Measurements from ENCODE around the gene SGMS1.

The SGMS1 gene

DNA sequence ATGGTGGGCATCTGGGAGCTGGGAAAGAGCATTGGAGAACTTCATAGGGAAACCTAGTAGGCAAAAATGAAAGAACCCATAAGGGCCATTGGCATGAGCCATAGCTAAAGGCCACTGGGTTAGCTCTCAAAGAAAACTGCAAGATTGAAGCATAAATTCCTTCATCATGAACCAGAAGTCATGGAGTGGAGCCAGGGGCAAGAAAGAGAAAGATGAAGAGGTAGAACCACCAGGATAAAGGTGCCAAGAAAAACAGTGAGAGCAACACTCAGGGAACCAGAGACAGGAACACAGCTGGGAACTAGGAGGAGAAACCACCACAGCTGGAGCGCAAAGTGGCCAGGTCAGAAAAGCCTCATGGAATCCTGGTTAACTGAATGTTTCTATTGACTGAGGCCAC lies 11.5 kb upstream of the SGMS1 start:
- DNase-seq = no peak

DNA sequence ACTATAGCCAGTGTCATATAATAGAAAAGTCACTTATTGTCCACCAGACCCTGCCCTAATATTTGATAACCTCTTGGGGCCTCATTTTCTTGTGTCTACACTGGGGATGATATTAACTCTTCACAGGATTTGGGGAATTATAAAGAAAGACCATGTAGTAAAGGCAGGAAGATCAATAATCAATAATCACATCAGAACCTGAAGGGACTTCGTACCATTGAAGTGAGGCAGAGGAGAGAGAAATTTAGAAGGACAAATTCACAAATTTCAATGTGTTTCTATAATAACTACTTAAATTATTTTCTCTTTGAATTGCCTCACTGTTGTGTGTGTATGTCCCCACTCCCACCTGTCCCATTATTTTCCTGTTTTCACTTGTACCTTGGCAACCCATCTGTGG lies 10.7 kb upstream of the SGMS1 start:
- no peak for DNase-seq

DNA sequence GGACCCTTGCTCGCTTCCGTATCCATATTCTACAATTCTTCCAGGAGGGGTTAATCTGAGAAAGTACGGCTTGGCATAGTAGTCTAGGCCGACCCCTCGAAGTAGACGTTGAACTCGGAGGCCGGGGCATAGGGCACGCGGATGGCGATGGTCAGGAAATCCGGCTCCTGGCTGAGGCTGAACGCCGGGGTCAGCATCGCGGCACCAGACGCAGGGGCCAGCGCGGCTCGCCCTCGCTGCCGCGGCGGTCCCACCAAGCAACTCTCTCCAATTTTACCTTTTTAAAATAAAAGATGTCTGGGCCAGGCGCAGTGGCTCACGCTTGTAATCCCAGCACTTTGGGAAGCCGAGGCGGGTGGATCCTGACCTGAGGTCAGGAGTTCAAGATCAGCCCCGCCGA lies 7.3 kb upstream of the SGMS1 start:
- DNase-seq = no peak

DNA sequence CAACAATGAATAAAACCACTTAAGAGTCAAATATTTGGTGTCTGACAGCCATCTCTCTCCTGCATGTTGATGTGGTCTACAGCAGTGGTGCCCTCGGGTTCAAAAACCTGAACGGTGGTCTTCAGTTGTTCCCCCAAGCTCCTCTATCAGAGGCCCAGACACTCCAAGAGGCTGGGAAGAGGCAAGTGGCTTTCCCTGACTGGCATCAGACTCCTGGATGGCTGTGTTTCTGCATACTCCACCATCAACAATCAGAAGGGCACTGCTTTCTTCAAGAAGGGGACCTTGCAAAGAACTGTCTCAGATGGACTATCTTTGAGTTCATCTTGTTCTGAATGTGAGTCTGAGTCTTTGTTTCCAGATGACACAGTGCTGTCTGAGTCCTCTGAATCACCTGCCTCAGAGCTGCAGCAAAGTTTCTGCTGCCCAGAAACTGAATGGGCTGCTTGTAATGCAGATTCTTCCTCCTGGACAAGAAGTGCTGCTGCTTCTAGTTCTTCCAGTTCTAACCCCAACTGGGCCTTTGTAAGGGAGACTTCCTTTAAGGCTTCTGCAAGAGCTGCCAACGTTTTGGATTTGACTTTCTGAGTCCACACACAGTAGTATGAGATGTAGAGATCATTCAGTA lies 5.9 kb upstream of the SGMS1 start:
- DNase-seq = no peak

DNA sequence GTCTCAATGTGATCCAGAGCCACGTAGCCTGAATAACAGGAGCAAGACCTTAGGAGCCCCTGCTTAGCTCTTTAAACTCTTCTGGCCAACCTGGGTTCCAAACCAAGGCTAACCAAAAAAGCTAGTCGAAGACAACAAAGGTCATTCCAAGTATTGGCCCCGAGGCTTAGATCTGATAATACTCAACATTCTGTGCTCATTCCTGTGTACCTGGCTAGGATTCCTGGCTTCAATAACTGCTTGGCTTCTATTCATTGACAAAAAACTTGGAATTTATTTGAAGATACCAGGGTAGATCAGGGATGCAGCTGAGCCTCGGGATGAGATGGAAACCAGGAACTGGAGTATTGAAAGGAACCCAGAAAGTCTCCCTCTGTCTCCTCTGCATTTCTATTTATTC lies 4.1 kb upstream of the SGMS1 start:
- DNase-seq = no peak

DNA sequence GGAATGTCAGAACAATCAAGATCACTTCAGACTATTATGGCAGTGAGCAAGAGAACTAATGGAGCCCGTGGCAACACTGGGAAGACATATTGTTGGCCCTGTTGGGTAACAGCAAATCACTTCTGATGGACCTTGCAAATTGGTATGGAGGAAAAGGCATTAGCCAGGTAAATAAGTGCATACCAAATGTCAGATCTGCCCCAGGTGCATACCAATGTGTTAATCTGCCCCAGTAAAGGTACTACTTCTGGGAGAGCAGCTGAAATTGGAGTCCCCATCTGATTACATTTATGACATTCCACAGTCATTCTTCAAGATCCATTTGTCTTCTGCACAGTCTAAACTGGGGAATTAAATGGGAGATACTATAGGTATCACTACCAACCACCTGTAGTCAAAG lies 3.7 kb upstream of the SGMS1 start:
- DNase-seq = no peak

DNA sequence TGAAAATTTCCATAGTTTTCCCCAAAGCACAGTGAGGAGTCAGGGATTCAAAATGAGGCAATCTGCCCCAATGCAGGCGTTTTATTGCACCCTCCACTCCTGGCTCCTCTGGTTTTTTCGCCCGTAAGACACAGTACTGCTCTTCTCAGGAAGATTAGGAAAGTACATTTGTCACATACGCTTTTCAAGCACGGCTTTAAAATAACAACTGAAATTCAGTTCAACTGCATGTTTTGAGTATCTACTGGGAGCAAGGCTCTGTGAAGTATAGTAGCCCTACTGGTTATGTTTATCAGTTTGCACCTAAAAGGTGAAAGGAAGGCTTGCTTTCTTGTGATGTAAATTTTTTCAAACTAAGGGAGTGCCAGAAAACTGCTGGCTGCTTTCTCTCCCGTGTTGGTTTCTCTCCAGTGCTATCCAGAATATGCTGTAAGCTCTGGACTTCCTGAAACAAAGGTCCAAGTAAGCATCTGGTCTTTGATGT lies 1.9 kb upstream of the SGMS1 start:
- DNase-seq = no peak

DNA sequence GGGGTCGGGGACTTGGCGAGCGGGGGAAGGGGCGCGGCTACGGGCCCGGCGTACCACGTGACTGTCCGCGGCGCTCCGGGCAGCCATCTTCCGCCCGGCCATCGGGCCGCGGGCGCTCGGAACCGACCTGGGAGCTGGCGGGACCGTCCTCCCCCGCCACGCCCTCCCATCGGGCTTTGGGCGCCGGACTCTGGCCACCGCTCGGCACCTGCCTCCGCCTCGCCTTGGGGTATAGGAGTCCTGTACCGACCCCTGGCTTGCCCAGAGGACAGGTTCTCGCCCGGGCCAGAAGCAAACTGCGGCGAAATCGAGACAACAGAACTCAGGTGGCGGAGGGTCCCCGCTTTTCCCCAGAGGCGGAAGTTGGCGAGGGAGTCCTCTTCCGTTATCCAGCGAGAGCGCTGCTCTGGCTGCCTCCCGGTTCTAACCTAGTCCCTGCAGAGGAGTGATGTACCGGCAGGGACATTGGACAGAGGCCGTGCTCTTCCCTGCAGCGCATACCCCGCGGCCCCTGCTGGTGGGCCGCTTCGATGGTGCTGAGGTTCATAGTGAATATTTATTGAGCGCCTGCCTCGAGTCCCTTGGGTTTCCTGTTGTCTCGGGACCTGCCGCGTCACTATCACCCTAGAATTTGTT lies 1.2 kb upstream of the SGMS1 start:
- peak; percentile 78 for DNase-seq

DNA sequence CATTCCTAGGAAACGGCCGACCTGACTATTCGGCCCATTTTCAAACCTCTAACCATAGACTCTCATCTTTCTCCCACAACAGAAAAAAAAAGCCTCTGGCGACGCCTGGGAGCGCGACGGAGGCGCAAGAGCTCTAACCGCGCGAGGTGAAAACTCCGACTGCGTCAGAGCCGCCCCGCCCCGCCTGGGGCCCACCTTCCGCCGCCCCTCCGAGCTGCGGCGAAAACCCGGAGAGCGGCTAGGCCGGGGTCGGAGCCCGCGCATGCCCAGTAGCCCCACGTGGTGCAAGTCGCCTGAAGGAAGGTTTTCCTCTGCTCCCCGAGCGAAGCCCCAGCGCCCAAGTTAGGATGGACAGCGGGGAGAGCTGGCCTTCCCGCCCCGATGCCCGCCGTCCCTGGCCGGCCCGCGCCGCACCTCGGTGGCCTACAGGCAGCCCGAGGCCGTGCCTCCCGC lies 683 bp upstream of the SGMS1 start:
- DNase-seq = peak; percentile 89

DNA sequence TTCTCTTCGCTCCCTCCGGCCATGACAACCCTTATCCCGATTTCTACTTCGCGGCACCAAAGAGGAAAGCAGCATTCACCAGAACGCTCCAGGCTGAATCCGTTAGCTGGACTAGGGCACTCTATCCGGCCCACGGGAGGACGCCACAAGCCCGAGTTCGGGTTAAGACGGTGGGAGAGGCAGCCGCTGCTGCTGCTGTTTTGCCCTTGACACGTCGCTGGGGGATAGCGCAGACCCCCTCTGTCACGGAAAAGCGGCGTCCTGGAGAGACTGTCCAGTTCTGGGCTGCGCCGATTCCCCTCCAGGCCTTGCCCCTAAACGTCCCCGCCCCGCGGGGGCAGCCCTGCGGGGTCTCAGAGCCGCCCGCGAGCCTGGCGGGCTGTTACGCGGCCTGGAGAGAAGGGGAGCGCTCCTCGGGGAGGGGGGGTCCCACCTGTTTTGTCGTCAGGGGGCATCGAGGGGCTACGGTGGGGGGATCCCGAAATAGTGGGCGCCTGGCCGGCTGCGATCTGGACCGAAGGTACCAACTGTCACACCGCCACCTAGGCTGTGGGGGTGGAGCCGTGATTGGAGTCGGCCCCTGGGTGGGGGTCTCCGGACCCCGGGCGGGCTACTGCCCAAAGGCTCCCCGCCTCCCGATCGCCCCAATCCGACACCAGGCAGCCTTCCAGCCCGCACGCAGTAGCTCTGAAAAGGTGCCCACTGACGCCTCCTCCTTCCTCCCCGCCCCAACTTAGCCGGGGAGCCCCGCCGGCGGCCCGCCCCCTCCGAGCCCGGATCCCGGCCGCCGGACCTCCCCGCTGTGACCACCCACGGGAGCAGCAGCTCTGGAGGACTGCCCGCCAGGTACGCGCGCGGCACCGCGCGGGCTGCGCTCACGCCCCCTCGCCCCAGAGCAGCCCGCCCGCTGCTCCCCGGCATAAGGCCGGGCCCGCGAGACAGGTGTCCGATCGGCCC lies 772 bp downstream of the SGMS1 start:
- DNase-seq = no peak

DNA sequence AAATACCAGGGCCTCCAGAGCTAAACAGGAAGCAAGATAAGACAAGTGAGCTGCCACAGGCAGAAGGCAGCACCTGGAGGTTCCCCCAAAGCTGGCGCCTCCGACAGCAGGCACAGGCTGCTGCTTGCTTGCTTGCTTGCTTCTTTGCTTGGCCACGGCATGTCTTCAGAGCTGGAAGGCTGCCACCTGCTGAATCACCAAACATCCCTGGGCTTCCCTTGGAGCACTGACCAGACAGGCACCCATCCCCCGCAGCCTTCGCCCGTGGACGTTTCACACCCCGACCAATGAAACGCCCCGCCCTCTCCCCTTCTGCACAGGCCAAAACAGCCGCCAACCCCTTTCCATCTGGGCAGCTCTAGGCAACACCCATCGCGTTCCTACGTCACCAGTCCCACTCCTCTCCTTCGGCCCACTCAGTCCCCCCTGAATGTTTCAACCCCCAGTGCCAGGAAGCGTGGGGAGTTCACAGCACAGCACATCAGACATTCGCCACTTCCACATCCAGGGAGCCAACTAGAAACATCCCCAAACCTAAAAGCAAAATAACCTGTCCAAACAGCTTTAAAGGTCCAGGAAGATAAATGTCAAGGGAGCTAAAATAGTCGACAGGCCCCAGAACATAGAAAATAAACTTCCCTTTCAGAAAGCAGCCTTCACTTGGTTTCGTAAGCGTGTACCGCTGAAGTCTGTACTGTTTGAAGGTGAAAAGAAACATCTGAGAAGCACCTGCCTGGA lies 1.6 kb downstream of the SGMS1 start:
- DNase-seq = peak; percentile 28

DNA sequence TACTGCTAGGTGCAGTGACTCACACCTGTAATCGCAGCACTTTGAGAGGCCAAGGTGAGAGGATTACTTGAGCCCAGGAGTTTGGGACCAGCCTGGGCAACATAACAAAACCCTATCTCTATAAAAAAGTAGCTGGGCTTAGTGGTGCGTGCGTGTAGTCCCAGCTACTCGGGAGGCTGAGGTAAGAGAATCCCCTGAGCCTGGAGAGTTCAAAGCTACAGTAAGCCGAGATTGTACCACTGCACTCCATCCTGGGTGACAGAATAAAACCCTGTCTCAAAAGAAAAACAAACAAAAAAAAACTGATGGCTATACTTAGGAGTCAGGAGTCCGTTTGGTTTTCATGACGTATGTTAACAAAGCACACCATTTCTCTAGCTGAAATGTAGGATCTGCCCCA lies 2.9 kb downstream of the SGMS1 start:
- DNase-seq = no peak

DNA sequence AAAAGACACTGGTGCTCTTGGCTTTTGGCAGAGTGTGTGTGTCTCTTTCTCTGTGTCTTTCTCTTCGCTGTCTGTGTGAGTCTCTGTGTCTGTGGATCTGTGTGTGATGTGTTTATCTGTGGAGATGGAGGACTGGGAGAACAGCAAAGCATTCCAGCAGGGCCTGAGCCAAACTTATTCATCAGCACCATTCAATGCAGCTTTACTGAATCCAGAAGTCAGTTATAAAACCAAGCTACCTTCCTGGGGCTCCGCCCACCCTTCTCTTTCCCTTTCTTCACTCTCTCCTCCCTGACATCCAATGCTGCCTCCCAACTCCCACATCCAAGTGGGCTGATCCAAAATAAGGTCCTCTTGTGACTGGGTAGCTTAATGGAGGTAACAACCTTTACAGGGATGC lies 3.9 kb downstream of the SGMS1 start:
- no peak for DNase-seq

DNA sequence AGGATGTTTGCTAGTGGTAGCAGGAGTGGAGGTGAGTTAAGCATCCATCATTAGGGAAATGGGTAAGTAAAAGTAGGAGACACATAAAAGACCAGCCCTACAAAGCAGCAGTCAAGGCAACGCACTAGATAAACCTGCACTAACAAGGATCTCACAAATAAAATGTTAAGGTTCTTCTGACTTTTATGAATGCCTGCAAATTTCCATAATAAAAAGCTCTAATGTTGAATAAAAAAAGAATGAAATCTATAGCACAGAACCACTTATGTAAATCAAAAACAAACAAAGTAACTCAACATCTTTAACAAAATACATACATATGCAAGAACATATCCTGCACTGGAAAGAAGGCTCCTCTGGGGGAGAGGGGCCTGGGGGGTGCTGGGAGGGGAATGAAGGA lies 4.6 kb downstream of the SGMS1 start:
- no peak for DNase-seq

DNA sequence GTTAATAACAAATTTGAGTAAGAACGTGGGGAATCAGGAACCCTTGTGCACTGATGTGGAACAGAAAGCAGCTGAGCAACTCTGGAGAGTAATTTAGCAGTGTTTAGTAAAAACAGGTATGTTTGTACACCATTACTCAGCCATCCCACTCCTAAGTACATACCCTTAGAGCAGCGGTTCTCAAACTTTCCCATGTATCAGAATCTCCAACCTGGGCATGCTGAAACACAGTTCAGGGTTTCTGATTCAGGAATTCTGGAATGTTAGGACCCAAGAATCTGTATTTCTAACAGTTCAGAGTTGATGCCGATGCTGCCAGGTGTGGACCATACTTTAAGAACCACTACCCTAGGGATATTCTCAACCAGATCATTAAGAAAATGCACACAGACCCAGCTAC lies 5.1 kb downstream of the SGMS1 start:
- DNase-seq = no peak

DNA sequence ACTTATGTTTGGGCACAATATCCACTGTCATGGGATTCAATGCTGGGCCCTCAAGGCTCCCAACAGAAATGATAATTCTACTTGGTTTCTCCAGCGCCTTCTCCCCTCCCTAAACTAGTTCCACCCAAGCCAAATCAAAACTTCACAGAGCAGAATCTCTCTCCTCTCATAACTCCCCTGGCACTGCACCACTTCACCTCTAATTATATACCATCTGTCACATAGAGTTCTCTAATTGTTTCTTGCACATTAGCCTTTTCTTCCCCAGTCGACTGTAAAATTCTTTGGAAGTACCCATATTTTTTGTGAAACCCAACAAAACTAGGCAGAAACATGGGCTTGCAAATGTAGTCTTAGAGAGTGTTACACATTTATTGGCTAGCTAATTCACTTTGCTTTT lies 8.1 kb downstream of the SGMS1 start:
- DNase-seq = no peak

DNA sequence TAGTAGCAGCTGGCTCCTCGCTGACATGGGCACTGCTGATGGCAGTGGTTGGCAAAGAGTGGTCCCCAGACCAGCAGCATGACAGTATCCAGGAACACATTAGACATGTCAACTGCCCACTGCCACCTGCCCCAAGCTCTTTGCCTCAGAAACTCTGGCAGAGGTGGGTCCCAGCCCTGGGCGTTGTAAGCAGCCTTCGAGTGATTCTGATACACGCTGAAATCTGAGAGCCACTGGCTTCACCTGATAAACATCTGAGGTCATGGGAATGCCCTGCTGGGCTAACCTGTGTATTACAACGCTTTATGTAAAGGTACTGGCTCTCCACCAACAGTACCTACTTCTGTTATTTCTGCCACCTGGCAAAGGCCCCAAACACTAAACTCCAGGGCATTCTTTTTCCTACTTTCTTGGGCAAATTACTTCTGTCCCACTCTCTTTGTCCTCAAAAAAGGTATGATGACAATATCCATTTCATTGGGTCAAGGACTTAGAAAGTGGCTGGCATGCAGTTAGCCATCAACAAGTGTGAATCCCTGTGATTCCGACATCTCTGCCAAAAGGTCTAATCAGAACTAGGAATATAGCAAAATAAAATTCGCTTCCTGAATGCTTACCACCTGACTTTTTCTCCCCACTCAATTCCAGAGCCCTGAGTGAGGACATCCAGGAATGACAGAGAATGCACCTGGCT lies 9.2 kb downstream of the SGMS1 start:
- DNase-seq = no peak

DNA sequence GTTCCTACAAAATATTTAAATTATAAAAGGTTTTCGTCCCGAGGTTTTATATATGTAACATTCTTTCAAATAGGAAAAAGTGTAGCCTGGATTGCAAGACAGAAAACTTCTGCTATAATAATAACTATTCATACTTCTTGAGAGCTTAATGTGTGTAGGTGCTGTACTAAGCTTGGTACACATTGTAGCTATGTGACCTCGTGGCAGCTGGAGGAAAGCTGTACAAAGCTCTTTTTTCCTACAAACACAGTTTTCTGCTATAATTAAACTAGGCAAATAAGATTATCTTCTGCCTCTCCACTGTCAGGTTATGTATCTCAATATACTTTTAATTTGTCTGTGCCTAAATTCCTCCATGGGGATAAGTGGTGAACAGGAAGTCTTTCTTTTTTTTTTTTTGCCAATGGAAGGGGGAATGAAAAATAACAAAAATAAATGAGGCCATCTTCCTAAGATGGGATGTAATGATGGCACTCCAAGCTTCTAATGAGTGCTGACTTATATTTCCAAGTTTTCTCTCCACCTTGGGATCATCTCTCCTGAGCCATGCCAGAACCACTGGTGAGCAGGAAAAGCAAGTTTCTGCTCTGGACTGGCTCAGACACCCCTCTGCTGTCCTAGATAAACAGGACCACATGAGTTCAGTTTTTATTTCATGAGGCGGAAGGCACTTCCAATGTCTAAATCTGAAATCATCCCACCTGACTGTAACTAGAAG lies 9.9 kb downstream of the SGMS1 start:
- DNase-seq = no peak

DNA sequence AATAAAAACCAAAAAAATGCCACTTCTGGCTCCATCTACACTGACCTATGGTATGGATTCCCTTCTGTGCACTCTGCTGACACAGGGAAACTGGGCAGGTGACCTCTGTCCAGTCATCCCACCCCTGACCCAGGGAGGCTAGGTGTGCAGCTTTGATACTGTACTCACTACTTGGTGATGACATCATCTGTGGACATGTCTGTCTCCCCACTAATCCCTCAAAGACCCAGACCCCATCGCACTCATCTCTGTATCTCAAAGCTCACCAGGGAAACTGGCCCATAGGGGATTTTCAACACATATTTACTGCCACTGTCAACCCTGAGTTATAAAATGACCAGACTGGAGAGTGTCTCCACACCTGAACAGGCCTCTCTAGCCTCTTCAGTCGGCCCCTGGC lies 10.6 kb downstream of the SGMS1 start:
- no peak for DNase-seq

DNA sequence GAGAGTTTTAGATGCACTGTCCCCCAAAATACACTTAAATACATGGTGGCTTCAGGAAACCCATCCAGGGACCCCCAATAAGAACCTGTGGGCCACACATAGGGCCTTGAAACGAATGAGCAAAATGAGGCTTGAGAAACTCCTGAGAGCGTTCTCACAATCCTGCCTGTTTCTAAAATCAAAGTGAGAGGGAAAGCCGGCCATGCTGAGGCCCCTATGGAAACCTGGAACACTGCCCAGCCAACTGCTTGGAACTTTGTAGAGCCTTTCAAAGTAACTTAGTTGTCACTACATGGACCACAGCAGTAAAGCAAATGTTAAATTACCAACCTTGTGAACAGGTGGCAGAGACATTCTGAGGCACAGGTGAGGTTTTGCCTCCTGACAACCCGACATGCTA lies 13.4 kb downstream of the SGMS1 start:
- DNase-seq = no peak

DNA sequence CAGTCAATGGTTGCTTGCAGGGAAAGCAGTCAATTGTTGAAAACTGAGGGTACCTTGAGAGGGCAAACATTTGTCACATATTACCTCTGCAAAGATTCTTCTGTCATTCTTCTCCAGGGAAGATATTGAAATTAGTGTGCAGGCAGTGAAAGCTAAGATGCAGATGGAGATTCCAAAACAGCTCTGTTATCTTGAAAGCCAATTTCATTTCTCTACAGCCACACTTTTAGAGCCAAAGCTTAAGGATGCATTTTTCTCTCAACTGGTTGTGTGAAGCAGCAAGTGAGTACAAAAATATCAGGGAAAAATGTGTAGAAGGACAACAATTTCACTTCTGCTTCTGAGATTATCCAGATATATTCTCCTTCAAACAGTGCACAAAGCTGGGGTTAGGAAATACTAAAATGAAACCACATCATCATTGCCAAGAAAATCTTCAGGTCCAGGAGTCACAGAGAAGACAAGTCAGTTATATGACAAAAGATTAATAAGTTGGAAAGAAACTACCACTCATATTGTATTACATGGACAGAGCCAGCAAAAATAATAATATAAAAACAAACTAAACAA lies 16.3 kb downstream of the SGMS1 start:
- peak; percentile 62 for DNase-seq

DNA sequence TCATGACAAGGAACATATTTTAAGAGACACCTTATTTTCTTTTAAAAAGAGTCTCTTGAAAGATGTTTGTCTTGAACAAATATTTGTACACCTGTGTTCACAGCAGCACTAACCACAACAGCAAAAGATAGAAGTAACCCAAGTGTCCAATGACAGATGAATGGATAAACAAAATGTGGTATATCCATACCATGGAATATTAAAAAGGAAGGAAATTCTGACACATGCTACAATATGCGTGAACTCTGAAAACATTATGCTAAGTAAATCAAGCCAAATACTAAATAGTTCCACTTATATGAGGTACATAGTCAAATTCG lies 17.8 kb downstream of the SGMS1 start:
- no peak for DNase-seq
